ENCODE data around the gene CELSR1. TPM values are rescaled to one million over a fixed set of nuclear protein-coding genes. Genes with fewer than 3 reads are reported as not detected.

CELSR1 gene
- total RNA-seq, 1 donor from 2014 or later = 7.7 TPM

GRCh38 chr22:46461566-46462180 is 75.7 kb downstream of the CELSR1 start:
- no peak for TF ChIP-seq CTCF (IDR thresholded peaks at IDR 0.05; ENCODE audit: unreplicated experiment)
- Mint-ChIP-seq H3K27me3 (ENCODE audit: unreplicated experiment) (peaks cover 6% of the 10 kb centered on the region), H3K36me3 (ENCODE audit: low read depth, unreplicated experiment) (no peaks in the 10 kb centered on the region), H3K9me3 (ENCODE audit: unreplicated experiment) (no peaks in the 10 kb centered on the region), H3K27ac (ENCODE audit: unreplicated experiment) (no peak overlapping the region), H3K4me1 (ENCODE audit: unreplicated experiment) (no peaks in the 10 kb centered on the region), H3K4me3 (ENCODE audit: unreplicated experiment) (no peak overlapping the region)
- DNase-seq (ENCODE audit: low spot score) = no peak

- H3K9me3 Mint-ChIP-seq (ENCODE audit: unreplicated experiment) = no peaks in the 10 kb centered on the region
- H3K27me3 Mint-ChIP-seq (ENCODE audit: unreplicated experiment) = peaks cover 1% of the 10 kb centered on the region
- H3K4me1 Mint-ChIP-seq (ENCODE audit: unreplicated experiment) = no peaks in the 10 kb centered on the region
- H3K27ac Mint-ChIP-seq (ENCODE audit: unreplicated experiment) = no peak overlapping the region
- DNase-seq (ENCODE audit: low spot score) = no peak
- H3K4me3 Mint-ChIP-seq (ENCODE audit: unreplicated experiment) = no peak overlapping the region
- H3K36me3 Mint-ChIP-seq (ENCODE audit: low read depth, unreplicated experiment) = no peaks in the 10 kb centered on the region
- no peak for TF ChIP-seq CTCF (IDR thresholded peaks at IDR 0.05; ENCODE audit: unreplicated experiment)
Measured at GRCh38 chr22:46460857-46461256, 76.6 kb downstream of the CELSR1 start.

GRCh38 chr22:46459347-46460065 is 77.9 kb downstream of the CELSR1 start:
- H3K27ac Mint-ChIP-seq (ENCODE audit: unreplicated experiment) = no peak overlapping the region
- no peaks in the 10 kb centered on the region for H3K36me3 Mint-ChIP-seq (ENCODE audit: low read depth, unreplicated experiment)
- no peaks in the 10 kb centered on the region for H3K4me1 Mint-ChIP-seq (ENCODE audit: unreplicated experiment)
- DNase-seq (ENCODE audit: low spot score) = no peak
- no peaks in the 10 kb centered on the region for H3K9me3 Mint-ChIP-seq (ENCODE audit: unreplicated experiment)
- H3K4me3 Mint-ChIP-seq (ENCODE audit: unreplicated experiment) = no peak overlapping the region
- H3K27me3 Mint-ChIP-seq (ENCODE audit: unreplicated experiment) = no peaks in the 10 kb centered on the region
- no peak for TF ChIP-seq CTCF (IDR thresholded peaks at IDR 0.05; ENCODE audit: unreplicated experiment)

GRCh38 chr22:46458525-46458924 is 78.9 kb downstream of the CELSR1 start:
- Mint-ChIP-seq H3K9me3 (ENCODE audit: unreplicated experiment) (no peaks in the 10 kb centered on the region), H3K36me3 (ENCODE audit: low read depth, unreplicated experiment) (no peaks in the 10 kb centered on the region), H3K4me3 (ENCODE audit: unreplicated experiment) (no peak overlapping the region), H3K4me1 (ENCODE audit: unreplicated experiment) (no peaks in the 10 kb centered on the region), H3K27ac (ENCODE audit: unreplicated experiment) (no peak overlapping the region), H3K27me3 (ENCODE audit: unreplicated experiment) (no peaks in the 10 kb centered on the region)
- TF ChIP-seq CTCF (IDR thresholded peaks at IDR 0.05; ENCODE audit: unreplicated experiment) = no peak
- DNase-seq (ENCODE audit: low spot score) = no peak

Data from endothelial cell (in vitro differentiated cells).